ENCODE measurements around the gene ZSCAN12. TPM values are rescaled to one million over a fixed set of nuclear protein-coding genes. Genes with fewer than 3 reads are reported as not detected.

Gene ZSCAN12
- total and polyA plus RNA-seq, 7 donors: 0.48 to 2.2 (median 1.1) TPM

DNA sequence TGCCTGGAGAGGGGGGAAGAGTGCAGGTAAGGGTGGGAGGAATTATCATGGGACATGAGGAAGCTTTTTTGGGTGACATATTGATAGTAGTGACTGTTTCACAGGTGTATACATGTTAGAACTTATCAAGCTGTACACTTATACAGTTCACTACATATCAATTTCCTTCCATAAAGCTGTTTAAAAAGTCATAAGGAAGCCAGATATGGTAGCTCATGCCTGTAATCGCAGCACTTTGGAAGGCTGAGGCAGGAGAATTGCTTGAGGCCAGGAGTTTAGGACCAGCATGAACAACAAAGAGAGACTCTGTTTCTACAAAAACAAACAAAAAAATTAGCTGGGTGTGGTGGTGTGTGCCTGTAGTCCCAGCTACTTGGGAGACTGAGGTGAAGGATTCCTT is 21.7 kb downstream of the ZSCAN12 start:
- Histone ChIP-seq H3K36me3 (ENCODE audit: insufficient read depth in 1 of 2, low read depth in 1 of 2) (peaks cover 0 to 30% of the 10 kb centered on the region in 2 donors), H3K9me3 (no peaks in the 10 kb centered on the region), H3K4me3 (no peak overlapping the region), H3K27me3 (ENCODE audit: insufficient read depth in 3 of 3, low read length in 2 of 3) (no peaks in the 10 kb centered on the region), H3K27ac (no peak overlapping the region), H3K4me1 (peaks cover 3% of the 10 kb centered on the region)
- TF ChIP-seq, protein P1, sequence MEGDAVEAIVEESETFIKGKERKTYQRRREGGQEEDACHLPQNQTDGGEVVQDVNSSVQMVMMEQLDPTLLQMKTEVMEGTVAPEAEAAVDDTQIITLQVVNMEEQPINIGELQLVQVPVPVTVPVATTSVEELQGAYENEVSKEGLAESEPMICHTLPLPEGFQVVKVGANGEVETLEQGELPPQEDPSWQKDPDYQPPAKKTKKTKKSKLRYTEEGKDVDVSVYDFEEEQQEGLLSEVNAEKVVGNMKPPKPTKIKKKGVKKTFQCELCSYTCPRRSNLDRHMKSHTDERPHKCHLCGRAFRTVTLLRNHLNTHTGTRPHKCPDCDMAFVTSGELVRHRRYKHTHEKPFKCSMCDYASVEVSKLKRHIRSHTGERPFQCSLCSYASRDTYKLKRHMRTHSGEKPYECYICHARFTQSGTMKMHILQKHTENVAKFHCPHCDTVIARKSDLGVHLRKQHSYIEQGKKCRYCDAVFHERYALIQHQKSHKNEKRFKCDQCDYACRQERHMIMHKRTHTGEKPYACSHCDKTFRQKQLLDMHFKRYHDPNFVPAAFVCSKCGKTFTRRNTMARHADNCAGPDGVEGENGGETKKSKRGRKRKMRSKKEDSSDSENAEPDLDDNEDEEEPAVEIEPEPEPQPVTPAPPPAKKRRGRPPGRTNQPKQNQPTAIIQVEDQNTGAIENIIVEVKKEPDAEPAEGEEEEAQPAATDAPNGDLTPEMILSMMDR (IDR thresholded peaks at IDR 0.05): no peak
- DNase-seq (no peak), ATAC-seq (no peak)
- 95 to 100% (median 97%) methylated on average over 1 of the region's 1 CpG for WGBS, 3 donors
- intact Hi-C loops (cut with DNase I): no loop called here

- Histone ChIP-seq H3K4me1 (no peaks in the 10 kb centered on the region), H3K27ac (no peak overlapping the region), H3K4me3 (no peak overlapping the region), H3K36me3 (ENCODE audit: insufficient read depth in 1 of 2, low read depth in 1 of 2) (peaks cover 0 to 14% of the 10 kb centered on the region in 2 donors), H3K9me3 (no peaks in the 10 kb centered on the region), H3K27me3 (ENCODE audit: insufficient read depth in 3 of 3, low read length in 2 of 3) (no peaks in the 10 kb centered on the region)
- TF ChIP-seq, protein P1 (IDR thresholded peaks at IDR 0.05): no peak
- intact Hi-C loops (cut with DNase I): no loop called here
- 94 to 98% (median 94%) methylated on average over 1 of the region's 1 CpG for WGBS, 3 donors
- no peak for ATAC-seq
- no peak for DNase-seq
Observed at GRCh38 chr6:28373925-28374324, 25.6 kb downstream of the ZSCAN12 start.

DNA sequence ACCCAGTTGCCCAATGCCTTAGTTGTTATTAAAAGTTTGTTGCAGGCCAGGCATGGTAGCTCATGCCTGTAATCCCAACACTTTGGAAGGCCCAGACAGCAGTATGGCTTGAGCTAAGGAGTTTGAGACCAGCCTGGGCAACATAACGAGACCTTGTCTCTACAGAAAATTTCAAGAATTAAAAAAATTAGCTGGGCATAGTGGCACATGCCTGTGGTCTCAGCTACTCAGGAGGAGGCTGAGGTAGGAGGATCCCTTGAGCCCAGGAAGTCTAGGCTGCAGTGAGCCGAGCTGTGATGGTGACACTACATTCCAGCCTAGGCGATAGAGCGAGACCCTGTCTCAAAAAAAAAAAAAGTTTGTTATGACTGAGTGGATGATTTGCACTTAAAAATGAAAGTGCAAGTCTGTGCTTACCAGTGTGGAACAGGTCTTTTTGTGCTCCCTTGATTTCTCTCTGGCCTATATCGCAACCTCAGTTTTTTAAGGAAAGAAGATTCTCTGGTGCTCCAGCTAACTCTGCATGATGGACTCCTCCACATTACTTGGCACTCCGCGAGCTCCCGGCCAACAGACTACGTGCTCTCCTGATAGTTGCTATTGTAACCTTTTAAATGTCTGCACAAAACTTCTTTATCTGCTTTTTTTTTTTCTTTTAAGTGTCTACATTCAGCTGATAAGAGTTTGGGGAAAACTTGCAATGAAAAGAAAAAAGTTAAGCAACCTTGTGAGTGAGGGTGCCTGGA is 27.7 kb downstream of the ZSCAN12 start:
- Histone ChIP-seq H3K27ac (no peak overlapping the region), H3K27me3 (ENCODE audit: insufficient read depth in 3 of 3, low read length in 2 of 3) (no peaks in the 10 kb centered on the region), H3K9me3 (no peaks in the 10 kb centered on the region), H3K4me1 (no peaks in the 10 kb centered on the region), H3K36me3 (ENCODE audit: insufficient read depth in 1 of 2, low read depth in 1 of 2) (peaks cover 0 to 28% of the 10 kb centered on the region in 2 donors), H3K4me3 (no peak overlapping the region)
- TF ChIP-seq, protein P1 (IDR thresholded peaks at IDR 0.05): no peak
- ATAC-seq (no peak), DNase-seq (no peak)
- intact Hi-C loops (cut with DNase I): no loop called here
- 90 to 97% (median 92%) methylated on average over 9 of the region's 9 CpGs for WGBS, 3 donors

- ATAC-seq: no peak
Observed at GRCh38 chr6:28371280-28371679, 28.3 kb downstream of the ZSCAN12 start.

More at GRCh38 chr6:28371280-28371679, 28.3 kb downstream of the ZSCAN12 start:
- TF ChIP-seq, protein P1 (IDR thresholded peaks at IDR 0.05): no peak
- Histone ChIP-seq H3K36me3 (ENCODE audit: insufficient read depth in 1 of 2, low read depth in 1 of 2) (peaks cover 4 to 34% of the 10 kb centered on the region in 2 donors), H3K9me3 (no peaks in the 10 kb centered on the region), H3K4me3 (no peak overlapping the region), H3K27ac (no peak overlapping the region), H3K4me1 (no peaks in the 10 kb centered on the region), H3K27me3 (ENCODE audit: insufficient read depth in 3 of 3, low read length in 2 of 3) (no peaks in the 10 kb centered on the region)
- DNase-seq: no peak
- WGBS, 3 donors: 88 to 97% (median 90%) methylated on average over 1 of the region's 1 CpG
- intact Hi-C loops (cut with DNase I): no loop called here

Data from psoas muscle (tissue), 8 donors.